ENCODE data around the gene SLC12A6. TPM values are rescaled to one million over a fixed set of nuclear protein-coding genes. Genes with fewer than 3 reads are reported as not detected.
"Not testable (repeated sequence)": the region's sequence is repeated elsewhere in the genome, so short reads cannot be mapped to it uniquely, and the experiment has no call there.

SLC12A6 gene
- polyA plus RNA-seq, 1 experiment, result 19.1 TPM

DNA sequence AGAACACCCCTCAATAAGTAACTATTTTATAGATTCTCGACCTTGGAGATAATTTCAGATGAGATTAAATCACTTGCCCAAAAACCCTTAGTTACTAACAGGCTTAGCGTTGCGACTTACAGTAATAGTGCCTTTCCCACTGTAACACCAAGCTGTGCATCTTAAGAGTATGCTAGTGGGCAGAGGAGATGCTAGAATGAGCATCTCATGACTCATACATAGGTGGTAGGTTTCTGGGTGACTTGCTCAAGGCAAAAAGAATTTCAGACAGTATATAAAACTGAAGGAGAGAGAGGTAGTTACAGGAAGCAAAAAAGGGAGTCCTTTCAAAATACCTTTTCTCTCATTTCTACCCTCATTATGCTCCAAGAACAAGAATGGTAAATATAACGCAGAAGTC is 131.6 kb downstream of the SLC12A6 start:
- TF ChIP-seq, protein P1, sequence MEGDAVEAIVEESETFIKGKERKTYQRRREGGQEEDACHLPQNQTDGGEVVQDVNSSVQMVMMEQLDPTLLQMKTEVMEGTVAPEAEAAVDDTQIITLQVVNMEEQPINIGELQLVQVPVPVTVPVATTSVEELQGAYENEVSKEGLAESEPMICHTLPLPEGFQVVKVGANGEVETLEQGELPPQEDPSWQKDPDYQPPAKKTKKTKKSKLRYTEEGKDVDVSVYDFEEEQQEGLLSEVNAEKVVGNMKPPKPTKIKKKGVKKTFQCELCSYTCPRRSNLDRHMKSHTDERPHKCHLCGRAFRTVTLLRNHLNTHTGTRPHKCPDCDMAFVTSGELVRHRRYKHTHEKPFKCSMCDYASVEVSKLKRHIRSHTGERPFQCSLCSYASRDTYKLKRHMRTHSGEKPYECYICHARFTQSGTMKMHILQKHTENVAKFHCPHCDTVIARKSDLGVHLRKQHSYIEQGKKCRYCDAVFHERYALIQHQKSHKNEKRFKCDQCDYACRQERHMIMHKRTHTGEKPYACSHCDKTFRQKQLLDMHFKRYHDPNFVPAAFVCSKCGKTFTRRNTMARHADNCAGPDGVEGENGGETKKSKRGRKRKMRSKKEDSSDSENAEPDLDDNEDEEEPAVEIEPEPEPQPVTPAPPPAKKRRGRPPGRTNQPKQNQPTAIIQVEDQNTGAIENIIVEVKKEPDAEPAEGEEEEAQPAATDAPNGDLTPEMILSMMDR (IDR thresholded peaks at IDR 0.05; ENCODE audit: low read depth, low read length), result no peak
- no peaks in the 10 kb centered on the region for H3K9me3 ChIP-seq (ENCODE audit: control insufficient read depth, insufficient read depth, low read length)
- H3K4me3 ChIP-seq (ENCODE audit: low read depth, low read length), result no peak overlapping the region
- POLR2A ChIA-PET, result interaction anchor here (0.5 kb wide), 1 partner anchor 22 kb away, joined by 4 read pairs; no protein-coding TSS in a partner anchor
- CTCF ChIA-PET, result interaction anchor here (5.0 kb wide), 1 partner anchor 96 kb away, joined by 109 read pairs; no protein-coding TSS in a partner anchor
- no peak for DNase-seq (ENCODE audit: low read depth, low spot score)
- no peaks in the 10 kb centered on the region for H3K27me3 ChIP-seq (ENCODE audit: control insufficient read depth, insufficient read depth, low read length)
- no peak overlapping the region for H3K27ac ChIP-seq (ENCODE audit: low read depth, low read length)

DNA sequence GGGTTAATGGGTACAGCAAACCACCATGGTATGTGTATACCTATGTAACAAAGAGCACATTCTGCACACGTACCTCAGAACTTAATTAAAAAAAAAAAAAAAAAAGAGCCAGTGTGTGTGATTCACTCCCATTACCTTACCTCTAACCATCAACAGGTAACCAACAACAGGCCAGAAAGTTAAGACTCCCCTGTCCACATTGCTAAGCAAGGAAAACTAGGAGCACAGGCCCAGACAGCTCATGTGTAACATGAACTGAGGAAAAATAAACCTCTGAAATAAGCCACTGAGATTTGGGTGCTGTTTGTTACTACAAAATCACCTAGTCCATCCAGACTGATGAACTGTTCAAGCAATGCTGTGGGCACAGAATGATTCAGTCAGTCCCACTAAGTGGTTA is 133.6 kb downstream of the SLC12A6 start:
- Histone ChIP-seq H3K27ac (ENCODE audit: low read depth, low read length) (no peak overlapping the region), H3K27me3 (ENCODE audit: control insufficient read depth, insufficient read depth, low read length) (no peaks in the 10 kb centered on the region), H3K9me3 (ENCODE audit: control insufficient read depth, insufficient read depth, low read length) (peaks cover 2% of the 10 kb centered on the region; the same call in 1 of the 2 replicates), H3K4me3 (ENCODE audit: low read depth, low read length) (no peak overlapping the region)
- ChIA-PET POLR2A (no interaction called here), CTCF (interaction anchor here (1.2 kb wide), 1 partner anchor 93 kb away, joined by 3 read pairs; no protein-coding TSS in a partner anchor)
- TF ChIP-seq, protein P1 (IDR thresholded peaks at IDR 0.05; ENCODE audit: low read depth, low read length), result no peak
- no peak for DNase-seq (ENCODE audit: low read depth, low spot score)

DNA sequence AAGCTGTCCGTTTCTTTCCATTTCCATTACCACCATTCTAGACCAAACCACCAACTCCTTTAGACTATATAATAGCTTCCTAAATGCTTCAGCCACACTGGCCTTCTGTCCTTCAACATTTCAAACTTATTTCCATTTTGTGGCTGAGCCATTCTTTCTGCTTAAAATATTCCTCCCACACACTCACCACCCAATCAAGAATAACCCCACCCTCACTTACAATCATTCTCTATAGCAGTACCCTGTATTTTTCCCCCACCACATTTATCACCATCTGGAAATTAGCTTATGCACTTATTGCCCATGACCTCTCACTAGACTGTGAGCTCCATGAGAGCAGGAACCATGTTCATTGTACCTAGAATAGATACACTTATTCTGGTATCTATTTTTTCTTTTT is 134.3 kb downstream of the SLC12A6 start:
- POLR2A ChIA-PET, result no interaction called here
- DNase-seq (ENCODE audit: low read depth, low spot score), result no peak
- TF ChIP-seq, protein P1 (IDR thresholded peaks at IDR 0.05; ENCODE audit: low read depth, low read length), result no peak
- no peak overlapping the region for H3K4me3 ChIP-seq (ENCODE audit: low read depth, low read length)
- no peaks in the 10 kb centered on the region for H3K27me3 ChIP-seq (ENCODE audit: control insufficient read depth, insufficient read depth, low read length)
- H3K27ac ChIP-seq (ENCODE audit: low read depth, low read length), result no peak overlapping the region
- H3K9me3 ChIP-seq (ENCODE audit: control insufficient read depth, insufficient read depth, low read length), result peaks cover 2% of the 10 kb centered on the region; the same call in 1 of the 2 replicates
- CTCF ChIA-PET, result interaction anchor here (1.2 kb wide), 1 partner anchor 93 kb away, joined by 3 read pairs; no protein-coding TSS in a partner anchor

DNA sequence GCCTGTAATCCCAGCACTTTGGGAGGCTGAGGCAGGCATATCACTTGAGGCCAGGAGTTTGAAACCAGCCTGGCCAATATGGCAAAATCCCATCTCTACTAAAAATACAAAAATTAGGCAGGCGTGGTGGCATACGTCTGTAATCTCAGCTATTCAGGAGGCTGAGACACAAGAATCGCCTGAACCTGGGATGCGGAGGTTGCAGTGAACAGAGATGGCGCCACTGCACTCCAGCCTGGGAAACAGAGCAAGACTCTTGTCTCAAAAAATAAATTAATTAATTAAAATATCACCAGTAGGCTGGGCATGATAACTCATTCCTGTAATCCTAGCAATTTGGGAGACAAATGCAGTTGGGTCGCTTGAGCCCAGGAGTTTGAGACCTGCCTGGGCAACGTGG is 144.3 kb downstream of the SLC12A6 start:
- POLR2A ChIA-PET; H3K27ac ChIP-seq (ENCODE audit: low read depth, low read length); H3K9me3 ChIP-seq (ENCODE audit: control insufficient read depth, insufficient read depth, low read length); DNase-seq (ENCODE audit: low read depth, low spot score); H3K4me3 ChIP-seq (ENCODE audit: low read depth, low read length); H3K27me3 ChIP-seq (ENCODE audit: control insufficient read depth, insufficient read depth, low read length): not testable (repeated sequence)
- CTCF ChIA-PET, result interaction anchor here (0.7 kb wide), 2 partner anchors 92 to 295 kb away, joined by 3 read pairs; no protein-coding TSS in a partner anchor

DNA sequence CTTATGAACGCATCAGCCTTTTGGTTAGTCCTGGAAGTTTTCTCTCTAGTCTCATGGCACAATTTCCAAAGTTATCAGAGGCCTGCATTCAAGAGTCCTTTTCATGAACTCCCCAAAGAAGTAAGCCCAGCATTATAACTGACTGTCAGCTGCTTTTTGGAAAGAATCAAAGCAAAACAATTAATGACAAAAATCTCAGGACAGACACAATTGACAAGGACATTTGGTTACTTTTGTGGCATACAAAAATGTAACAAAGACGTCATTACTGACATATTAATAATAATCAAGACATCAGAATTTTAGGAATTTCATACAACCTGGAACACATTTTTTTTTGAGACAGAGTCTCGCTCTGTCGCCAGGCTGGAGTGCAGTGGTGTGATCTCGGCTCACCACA is 148.9 kb downstream of the SLC12A6 start:
- H3K27me3 ChIP-seq (ENCODE audit: control insufficient read depth, insufficient read depth, low read length), result no peaks in the 10 kb centered on the region
- no peaks in the 10 kb centered on the region; the same call in 1 of the 2 replicates for H3K9me3 ChIP-seq (ENCODE audit: control insufficient read depth, insufficient read depth, low read length)
- ChIA-PET CTCF (no interaction called here), POLR2A (no interaction called here)
- no peak for DNase-seq (ENCODE audit: low read depth, low spot score)
- TF ChIP-seq, protein P1 (IDR thresholded peaks at IDR 0.05; ENCODE audit: low read depth, low read length), result no peak
- no peak overlapping the region for H3K4me3 ChIP-seq (ENCODE audit: low read depth, low read length)
- no peak overlapping the region for H3K27ac ChIP-seq (ENCODE audit: low read depth, low read length)

Measured in AG04450 (cell line).